ENCODE data around the gene CAMK2N1. TPM values are rescaled to one million over a fixed set of nuclear protein-coding genes. Genes with fewer than 3 reads are reported as not detected.

CAMK2N1 gene
- total and polyA plus RNA-seq, 2 of the 13 experiments (the other 11 are each of a cell fraction or from before 2014, with no cell fraction given) = 38.0 to 38.6 TPM

DNA sequence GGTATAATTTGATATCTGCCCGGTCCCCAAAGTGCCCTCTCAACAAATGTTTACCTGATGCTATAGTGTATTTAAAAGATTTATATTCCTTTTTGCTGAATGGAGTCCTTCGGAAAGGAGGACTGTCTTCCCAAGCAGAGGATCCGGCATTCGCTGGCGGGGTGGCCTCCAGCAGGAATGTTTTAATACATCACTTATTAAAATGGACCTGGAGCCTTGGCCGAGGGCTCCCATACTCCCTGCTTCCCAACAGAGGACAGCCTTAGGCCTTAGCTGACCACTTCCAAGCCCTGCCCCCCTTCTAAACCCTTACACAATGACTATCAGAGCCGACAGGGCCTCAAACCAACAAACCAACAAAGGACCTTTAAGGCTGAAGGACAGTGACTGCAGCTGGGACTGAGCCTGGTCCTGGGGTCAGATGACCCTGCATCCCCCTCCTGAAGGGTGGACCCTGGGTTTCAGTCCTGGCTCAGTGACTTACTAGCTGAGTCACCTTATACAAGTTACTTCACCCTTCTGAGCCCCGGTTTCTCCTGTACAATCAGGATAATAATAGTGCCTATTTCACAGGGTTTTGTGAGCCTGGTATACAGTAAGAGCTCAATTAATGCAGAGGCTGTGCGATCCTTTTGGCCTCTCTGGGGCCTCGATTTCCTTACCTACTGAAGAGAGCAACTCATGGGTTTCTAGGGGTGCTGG lies 5.6 kb downstream of the CAMK2N1 start (continued):
- TF ChIP-seq, protein P1, sequence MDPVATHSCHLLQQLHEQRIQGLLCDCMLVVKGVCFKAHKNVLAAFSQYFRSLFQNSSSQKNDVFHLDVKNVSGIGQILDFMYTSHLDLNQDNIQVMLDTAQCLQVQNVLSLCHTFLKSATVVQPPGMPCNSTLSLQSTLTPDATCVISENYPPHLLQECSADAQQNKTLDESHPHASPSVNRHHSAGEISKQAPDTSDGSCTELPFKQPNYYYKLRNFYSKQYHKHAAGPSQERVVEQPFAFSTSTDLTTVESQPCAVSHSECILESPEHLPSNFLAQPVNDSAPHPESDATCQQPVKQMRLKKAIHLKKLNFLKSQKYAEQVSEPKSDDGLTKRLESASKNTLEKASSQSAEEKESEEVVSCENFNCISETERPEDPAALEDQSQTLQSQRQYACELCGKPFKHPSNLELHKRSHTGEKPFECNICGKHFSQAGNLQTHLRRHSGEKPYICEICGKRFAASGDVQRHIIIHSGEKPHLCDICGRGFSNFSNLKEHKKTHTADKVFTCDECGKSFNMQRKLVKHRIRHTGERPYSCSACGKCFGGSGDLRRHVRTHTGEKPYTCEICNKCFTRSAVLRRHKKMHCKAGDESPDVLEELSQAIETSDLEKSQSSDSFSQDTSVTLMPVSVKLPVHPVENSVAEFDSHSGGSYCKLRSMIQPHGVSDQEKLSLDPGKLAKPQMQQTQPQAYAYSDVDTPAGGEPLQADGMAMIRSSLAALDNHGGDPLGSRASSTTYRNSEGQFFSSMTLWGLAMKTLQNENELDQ (CRISPR knock-in tag; IDR thresholded peaks at IDR 0.05; ENCODE audit: borderline replicate concordance) = no peak
- TF ChIP-seq, protein P2, sequence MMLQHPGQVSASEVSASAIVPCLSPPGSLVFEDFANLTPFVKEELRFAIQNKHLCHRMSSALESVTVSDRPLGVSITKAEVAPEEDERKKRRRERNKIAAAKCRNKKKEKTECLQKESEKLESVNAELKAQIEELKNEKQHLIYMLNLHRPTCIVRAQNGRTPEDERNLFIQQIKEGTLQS (CRISPR knock-in tag; IDR thresholded peaks at IDR 0.05) = peak; percentile 61
- TF ChIP-seq ZBTB7A (CRISPR knock-in tag; IDR thresholded peaks at IDR 0.05) = peak; percentile 95
- peak; percentile 81 for TF ChIP-seq YY1 (IDR thresholded peaks at IDR 0.05; ENCODE audit: insufficient read depth, insufficient replicate concordance, low read depth, low read length)
- TF ChIP-seq HNRNPL (IDR thresholded peaks at IDR 0.05; ENCODE audit: low read depth, low read length) = no peak
- peak; percentile 78 for TF ChIP-seq CREM (IDR thresholded peaks at IDR 0.05)
- no peak for TF ChIP-seq CREM (CRISPR knock-in tag; IDR thresholded peaks at IDR 0.05)
- peak; percentile 54; the same call in 1 of the 2 replicates for TF ChIP-seq TARDBP (CRISPR knock-in tag; IDR thresholded peaks at IDR 0.05)
- TF ChIP-seq HOXA3 (CRISPR knock-in tag; IDR thresholded peaks at IDR 0.05) = peak; percentile 86
- TF ChIP-seq RCOR2 (CRISPR knock-in tag; IDR thresholded peaks at IDR 0.05) = peak; percentile 68; the same call in 1 of the 2 replicates
- 0 out of 2 replicates have a peak, but pooled peaks have one; percentile 57 for TF ChIP-seq NFATC3 (CRISPR knock-in tag; IDR thresholded peaks at IDR 0.05)
- peak; percentile 37; the same call in 1 of the 2 replicates for TF ChIP-seq RBFOX2 (IDR thresholded peaks at IDR 0.05; ENCODE audit: low read depth, low read length)
- TF ChIP-seq XBP1 (CRISPR knock-in tag; IDR thresholded peaks at IDR 0.05) = 0 out of 2 replicates have a peak, but pooled peaks have one; percentile 50
- TF ChIP-seq, protein P3, sequence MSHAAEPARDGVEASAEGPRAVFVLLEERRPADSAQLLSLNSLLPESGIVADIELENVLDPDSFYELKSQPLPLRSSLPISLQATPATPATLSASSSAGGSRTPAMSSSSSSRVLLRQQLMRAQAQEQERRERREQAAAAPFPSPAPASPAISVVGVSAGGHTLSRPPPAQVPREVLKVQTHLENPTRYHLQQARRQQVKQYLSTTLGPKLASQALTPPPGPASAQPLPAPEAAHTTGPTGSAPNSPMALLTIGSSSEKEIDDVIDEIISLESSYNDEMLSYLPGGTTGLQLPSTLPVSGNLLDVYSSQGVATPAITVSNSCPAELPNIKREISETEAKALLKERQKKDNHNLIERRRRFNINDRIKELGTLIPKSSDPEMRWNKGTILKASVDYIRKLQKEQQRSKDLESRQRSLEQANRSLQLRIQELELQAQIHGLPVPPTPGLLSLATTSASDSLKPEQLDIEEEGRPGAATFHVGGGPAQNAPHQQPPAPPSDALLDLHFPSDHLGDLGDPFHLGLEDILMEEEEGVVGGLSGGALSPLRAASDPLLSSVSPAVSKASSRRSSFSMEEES (CRISPR knock-in tag; IDR thresholded peaks at IDR 0.05) = peak; percentile 89; the same call in 1 of the 2 replicates
- TF ChIP-seq HNF1B (CRISPR knock-in tag; IDR thresholded peaks at IDR 0.05) = peak; percentile 99
- peak; percentile 77 for TF ChIP-seq TAF1 (CRISPR knock-in tag; IDR thresholded peaks at IDR 0.05)
- TF ChIP-seq, protein P4, sequence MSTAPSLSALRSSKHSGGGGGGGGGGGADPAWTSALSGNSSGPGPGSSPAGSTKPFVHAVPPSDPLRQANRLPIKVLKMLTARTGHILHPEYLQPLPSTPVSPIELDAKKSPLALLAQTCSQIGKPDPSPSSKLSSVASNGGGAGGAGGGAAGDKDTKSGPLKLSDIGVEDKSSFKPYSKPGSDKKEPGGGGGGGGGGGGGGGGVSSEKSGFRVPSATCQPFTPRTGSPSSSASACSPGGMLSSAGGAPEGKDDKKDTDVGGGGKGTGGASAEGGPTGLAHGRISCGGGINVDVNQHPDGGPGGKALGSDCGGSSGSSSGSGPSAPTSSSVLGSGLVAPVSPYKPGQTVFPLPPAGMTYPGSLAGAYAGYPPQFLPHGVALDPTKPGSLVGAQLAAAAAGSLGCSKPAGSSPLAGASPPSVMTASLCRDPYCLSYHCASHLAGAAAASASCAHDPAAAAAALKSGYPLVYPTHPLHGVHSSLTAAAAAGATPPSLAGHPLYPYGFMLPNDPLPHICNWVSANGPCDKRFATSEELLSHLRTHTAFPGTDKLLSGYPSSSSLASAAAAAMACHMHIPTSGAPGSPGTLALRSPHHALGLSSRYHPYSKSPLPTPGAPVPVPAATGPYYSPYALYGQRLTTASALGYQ (CRISPR knock-in tag; IDR thresholded peaks at IDR 0.05) = peak; percentile 86
- TF ChIP-seq ZNF563 (CRISPR knock-in tag; IDR thresholded peaks at IDR 0.05) = no peak
- no peak for TF ChIP-seq PRMT3 (CRISPR knock-in tag; IDR thresholded peaks at IDR 0.05; ENCODE audit: borderline replicate concordance, low read depth)
- TF ChIP-seq SMAD1 (CRISPR knock-in tag; IDR thresholded peaks at IDR 0.05; ENCODE audit: borderline replicate concordance, low read depth) = no peak
- TF ChIP-seq ZNF614 (CRISPR knock-in tag; IDR thresholded peaks at IDR 0.05; ENCODE audit: borderline replicate concordance) = peak; percentile 78; the same call in 1 of the 2 replicates
- peak; percentile 95 for TF ChIP-seq PHF21A (CRISPR knock-in tag; IDR thresholded peaks at IDR 0.05)
- peak; percentile 84 for TF ChIP-seq XRCC5 (optimal IDR thresholded peaks at IDR 0.05; ENCODE audit: low read length)
